Esophagus muscularis mucosa (tissue), 4 donors: ENCODE measurements around the gene RACGAP1. TPM values are rescaled to one million over a fixed set of nuclear protein-coding genes. Genes with fewer than 3 reads are reported as not detected.

Source experiments
- DNase-seq: peaks from one replicate; pipeline ENCODE4 v3.0.0-alpha.2; 2017; ENCODE audit errors: extremely low spot score
- H3K27ac ChIP-seq, 4 donors: fragments of 200-600 bp; sonication (generic); replicated peaks in 1 of 4; 1 replicate in 3 of 4; 2 replicates in 1 of 4; pipeline ENCODE4 v1.5.1; 2016 to 2019; ENCODE audit warnings: mild to moderate bottlenecking in 1 of 4
- H3K27me3 ChIP-seq, 4 donors: fragments of 200-600 bp; sonication (generic); one replicate each; pipeline versions ENCODE4 v1.5.1 to v1.6.0; 2016 to 2019
- H3K36me3 ChIP-seq, 4 donors: fragments of 200-600 bp; sonication (generic); one replicate each; pipeline ENCODE4 v1.5.1; 2016 to 2019
- H3K4me1 ChIP-seq, 4 donors: fragments of 200-600 bp; sonication (generic); one replicate each; pipeline ENCODE4 v1.5.1; 2016 to 2019
- H3K4me3 ChIP-seq, 4 donors: fragments of 200-600 bp; sonication (generic); 1 replicate in 2 of 4; 2 replicates in 2 of 4; pipeline ENCODE4 v1.5.1; 2016 to 2019; ENCODE audit warnings: mild to moderate bottlenecking in 4 of 4, moderate library complexity in 1 of 4
- H3K9me3 ChIP-seq, 4 donors: fragments of 200-600 bp; sonication (generic); 1 replicate in 3 of 4; 2 replicates in 1 of 4; pipeline ENCODE4 v1.5.1; 2016 to 2019
- EP300 ChIP-seq: sonication (generic); formaldehyde crosslinking; IDR thresholded peaks from one replicate; pipeline ENCODE4 v1.6.1; 2017; ENCODE audit warnings: antibody characterized with exemption
- POLR2A ChIP-seq: fragments of 450-650 bp; IDR thresholded peaks from one replicate; pipeline ENCODE4 v1.6.1; 2017; ENCODE audit warnings: antibody characterized with exemption, moderate library complexity, mild to moderate bottlenecking, low read depth
- POLR2AphosphoS5 ChIP-seq, 2 donors: sonication (generic); formaldehyde crosslinking; IDR thresholded peaks; one replicate each; pipeline ENCODE4 v1.6.1; 2017; ENCODE audit warnings: antibody characterized with exemption in 2 of 2
- WGBS: methylation state at CpG from one replicate; pipeline ENCODE4 v1.1.5; 2018; 5-methylcytosine and 5-hydroxymethylcytosine counted together
- intact Hi-C: fragments of 100-400 bp; cut with DNase I; formaldehyde crosslinking; loops from one replicate; pipeline ENCODE4 v1.15.1; 2023
- total RNA-seq, 4 donors: library from RNA; depleted of rRNA; stranded (reverse); fragments of >200 nt; gene quantifications; one replicate each; pipeline versions ENCODE4 v1.1.0 to v1.2.1, GENCODE V29; 2016
- TF ChIP-seq, protein P1 (sequence below), 3 experiments: fragments of 200-600 bp in 2 of 3; fragments of 450-650 bp in 1 of 3; sonication (generic) in 2 of 3; IDR thresholded peaks; one replicate each; pipeline ENCODE4 v1.5.1; 2017 to 2019; ENCODE audit warnings: antibody characterized with exemption in 3 of 3, mild to moderate bottlenecking in 2 of 3, moderate library complexity in 1 of 3

RACGAP1 gene
- total RNA-seq, 4 donors from 2014 or later: 10.5 to 13.3 (median 11.4) TPM

DNA sequence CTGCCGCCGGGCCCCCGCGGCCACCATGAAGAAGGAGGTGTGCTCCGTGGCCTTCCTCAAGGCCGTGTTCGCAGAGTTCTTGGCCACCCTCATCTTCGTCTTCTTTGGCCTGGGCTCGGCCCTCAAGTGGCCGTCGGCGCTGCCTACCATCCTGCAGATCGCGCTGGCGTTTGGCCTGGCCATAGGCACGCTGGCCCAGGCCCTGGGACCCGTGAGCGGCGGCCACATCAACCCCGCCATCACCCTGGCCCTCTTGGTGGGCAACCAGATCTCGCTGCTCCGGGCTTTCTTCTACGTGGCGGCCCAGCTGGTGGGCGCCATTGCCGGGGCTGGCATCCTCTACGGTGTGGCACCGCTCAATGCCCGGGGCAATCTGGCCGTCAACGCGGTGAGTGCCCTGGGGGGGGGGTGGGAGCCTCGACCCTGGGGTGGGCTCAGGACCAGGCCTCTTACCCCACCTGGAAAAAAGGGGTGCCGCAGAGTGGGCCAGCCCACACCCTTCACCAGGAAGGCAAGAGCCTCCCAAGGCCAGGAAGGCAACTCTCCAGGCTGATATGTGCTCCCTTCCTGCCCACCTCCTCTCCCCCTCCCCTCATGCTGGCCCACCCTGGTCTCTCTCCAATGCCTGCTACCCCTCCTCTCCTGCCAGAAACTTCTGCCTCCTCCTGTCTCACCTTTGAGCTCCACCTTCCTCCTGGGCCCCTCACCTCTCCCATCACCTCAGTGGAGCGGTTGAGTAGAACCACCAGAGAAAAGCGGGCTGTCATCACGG, 63.1 kb downstream of the RACGAP1 start:
- peaks cover 0 to 58% (median 24%) of the 10 kb centered on the region in 4 donors for H3K27me3 ChIP-seq
- TF ChIP-seq POLR2AphosphoS5 (IDR thresholded peaks at IDR 0.05): no peak
- no peak for TF ChIP-seq POLR2A
- TF ChIP-seq EP300: no peak
- TF ChIP-seq, protein P1, sequence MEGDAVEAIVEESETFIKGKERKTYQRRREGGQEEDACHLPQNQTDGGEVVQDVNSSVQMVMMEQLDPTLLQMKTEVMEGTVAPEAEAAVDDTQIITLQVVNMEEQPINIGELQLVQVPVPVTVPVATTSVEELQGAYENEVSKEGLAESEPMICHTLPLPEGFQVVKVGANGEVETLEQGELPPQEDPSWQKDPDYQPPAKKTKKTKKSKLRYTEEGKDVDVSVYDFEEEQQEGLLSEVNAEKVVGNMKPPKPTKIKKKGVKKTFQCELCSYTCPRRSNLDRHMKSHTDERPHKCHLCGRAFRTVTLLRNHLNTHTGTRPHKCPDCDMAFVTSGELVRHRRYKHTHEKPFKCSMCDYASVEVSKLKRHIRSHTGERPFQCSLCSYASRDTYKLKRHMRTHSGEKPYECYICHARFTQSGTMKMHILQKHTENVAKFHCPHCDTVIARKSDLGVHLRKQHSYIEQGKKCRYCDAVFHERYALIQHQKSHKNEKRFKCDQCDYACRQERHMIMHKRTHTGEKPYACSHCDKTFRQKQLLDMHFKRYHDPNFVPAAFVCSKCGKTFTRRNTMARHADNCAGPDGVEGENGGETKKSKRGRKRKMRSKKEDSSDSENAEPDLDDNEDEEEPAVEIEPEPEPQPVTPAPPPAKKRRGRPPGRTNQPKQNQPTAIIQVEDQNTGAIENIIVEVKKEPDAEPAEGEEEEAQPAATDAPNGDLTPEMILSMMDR (IDR thresholded peaks at IDR 0.05): no peak
- H3K4me1 ChIP-seq: peaks cover 9 to 32% (median 20%) of the 10 kb centered on the region in 4 donors
- H3K4me3 ChIP-seq: peak overlapping the region; percentile 48 to 58 (median 49)
- WGBS: 62% methylated on average over 22 of the region's 37 CpGs
- no peak overlapping the region for H3K27ac ChIP-seq
- H3K36me3 ChIP-seq: no peaks in the 10 kb centered on the region
- H3K9me3 ChIP-seq: no peaks in the 10 kb centered on the region
- no peak for DNase-seq
- intact Hi-C loops: loop anchor here (10.0 kb wide), 2 partner anchors 187 to 223 kb away; no protein-coding TSS in a partner anchor

DNA sequence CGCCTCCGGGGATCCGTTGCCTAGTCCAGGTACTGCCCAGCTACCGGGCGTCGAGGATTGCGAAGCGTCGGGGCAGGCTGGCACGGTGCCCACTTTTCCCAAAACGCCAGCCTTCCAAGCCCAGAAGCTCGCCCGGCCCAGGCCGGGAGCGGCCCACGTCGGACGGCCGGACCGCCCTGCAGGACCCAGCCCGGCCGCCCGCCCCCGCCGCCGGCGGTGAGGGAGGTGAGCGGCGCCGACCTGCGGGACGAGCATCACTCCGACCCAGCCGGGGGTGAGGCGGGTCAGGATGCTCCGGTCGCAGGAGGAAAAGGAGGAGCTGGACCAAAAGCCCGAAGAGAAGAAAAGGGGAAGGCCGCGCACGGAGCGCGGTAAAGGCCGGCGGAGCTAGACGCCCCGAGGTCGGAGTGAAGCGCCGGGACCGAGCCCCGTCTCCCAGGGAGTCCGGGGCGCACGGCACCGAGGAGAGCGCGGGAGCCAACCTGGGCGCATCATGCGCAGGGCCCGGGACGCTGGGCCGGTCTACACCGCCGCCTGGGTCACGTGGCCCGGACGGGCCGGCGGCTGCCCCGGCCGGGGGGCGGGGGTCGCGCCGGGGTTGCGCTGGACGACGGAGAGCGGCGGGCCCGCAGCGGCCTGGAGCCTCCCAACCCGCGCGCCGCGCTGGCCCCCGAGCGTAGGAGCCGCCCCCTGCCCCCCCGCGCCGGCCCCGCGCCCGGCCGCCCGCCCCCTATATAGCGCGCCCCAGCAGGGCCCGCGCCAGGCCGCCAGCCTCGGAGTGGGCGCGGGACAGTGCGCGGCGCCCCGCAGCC, 64.0 kb downstream of the RACGAP1 start, which contains the start of gene AQP5:
TSS of gene AQP5 (plus strand) at position 762 of the 812 bp plus-strand sequence. CDS start 146 bp downstream, outside the sequence.
- H3K27me3 ChIP-seq: peaks cover 0 to 67% (median 24%) of the 10 kb centered on the region in 4 donors
- peak within 1 kb of the TSS; percentile 48 to 58 (median 49) for H3K4me3 ChIP-seq
- H3K27ac ChIP-seq: no peak within 1 kb of the TSS
- H3K4me1 ChIP-seq: peaks cover 5 to 27% (median 16%) of the 10 kb centered on the region in 4 donors
- TF ChIP-seq EP300 (no peak), POLR2A (no peak), POLR2AphosphoS5 (IDR thresholded peaks at IDR 0.05) (no peak)
- TF ChIP-seq, protein P1 (IDR thresholded peaks at IDR 0.05): no peak
- no peak for DNase-seq
- intact Hi-C loops: loop anchor here (10.0 kb wide), 2 partner anchors 187 to 223 kb away; no protein-coding TSS in a partner anchor
- H3K36me3 ChIP-seq: no peaks in the 10 kb centered on the region
- no peaks in the 10 kb centered on the region for H3K9me3 ChIP-seq
- 1% methylated on average over 34 of the region's 111 CpGs for WGBS

DNA sequence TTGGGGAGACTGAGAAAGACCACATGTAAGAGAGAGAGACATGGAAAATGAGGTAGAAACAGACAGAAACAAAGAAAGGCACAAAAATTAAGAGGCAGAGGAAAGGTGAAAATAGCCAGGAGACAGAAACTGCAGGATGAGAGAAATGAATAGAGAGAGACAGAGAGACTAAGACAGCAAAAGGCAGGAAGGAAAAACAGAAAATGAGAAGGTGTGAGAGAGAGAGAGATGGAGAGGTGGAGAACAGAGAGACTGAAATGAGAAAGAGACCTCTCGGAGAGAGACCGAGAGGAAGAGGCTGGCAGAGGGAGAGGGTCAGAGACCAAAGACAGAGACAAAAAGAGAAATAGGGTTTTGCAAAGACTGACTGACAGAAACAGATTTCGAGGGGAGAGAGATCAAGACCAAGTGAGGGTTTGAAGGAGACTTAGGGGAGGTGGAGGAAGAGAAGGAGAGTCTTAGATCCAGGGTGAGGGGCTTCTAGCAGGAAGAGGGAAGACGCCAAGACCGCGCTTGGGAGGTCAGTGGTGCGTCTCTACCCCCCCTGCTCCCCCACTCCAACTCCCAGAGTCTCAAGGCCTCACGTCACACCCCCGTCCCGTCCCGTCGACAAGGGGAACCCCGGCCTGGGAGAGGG, 64.7 kb downstream of the RACGAP1 start:
- TF ChIP-seq POLR2AphosphoS5 (IDR thresholded peaks at IDR 0.05) (no peak), POLR2A (no peak), EP300 (no peak)
- TF ChIP-seq, protein P1 (IDR thresholded peaks at IDR 0.05): no peak
- intact Hi-C loops: loop anchor here (10.0 kb wide), 2 partner anchors 186 to 224 kb away; no protein-coding TSS in a partner anchor
- H3K4me3 ChIP-seq: peak overlapping the region; percentile 48 to 58 (median 49)
- DNase-seq: no peak
- H3K9me3 ChIP-seq: no peaks in the 10 kb centered on the region
- H3K27ac ChIP-seq: no peak overlapping the region
- WGBS: 63% methylated on average over 7 of the region's 13 CpGs
- H3K36me3 ChIP-seq: no peaks in the 10 kb centered on the region
- peaks cover 0 to 74% (median 26%) of the 10 kb centered on the region in 4 donors for H3K27me3 ChIP-seq
- peaks cover 5 to 28% (median 16%) of the 10 kb centered on the region in 4 donors for H3K4me1 ChIP-seq

DNA sequence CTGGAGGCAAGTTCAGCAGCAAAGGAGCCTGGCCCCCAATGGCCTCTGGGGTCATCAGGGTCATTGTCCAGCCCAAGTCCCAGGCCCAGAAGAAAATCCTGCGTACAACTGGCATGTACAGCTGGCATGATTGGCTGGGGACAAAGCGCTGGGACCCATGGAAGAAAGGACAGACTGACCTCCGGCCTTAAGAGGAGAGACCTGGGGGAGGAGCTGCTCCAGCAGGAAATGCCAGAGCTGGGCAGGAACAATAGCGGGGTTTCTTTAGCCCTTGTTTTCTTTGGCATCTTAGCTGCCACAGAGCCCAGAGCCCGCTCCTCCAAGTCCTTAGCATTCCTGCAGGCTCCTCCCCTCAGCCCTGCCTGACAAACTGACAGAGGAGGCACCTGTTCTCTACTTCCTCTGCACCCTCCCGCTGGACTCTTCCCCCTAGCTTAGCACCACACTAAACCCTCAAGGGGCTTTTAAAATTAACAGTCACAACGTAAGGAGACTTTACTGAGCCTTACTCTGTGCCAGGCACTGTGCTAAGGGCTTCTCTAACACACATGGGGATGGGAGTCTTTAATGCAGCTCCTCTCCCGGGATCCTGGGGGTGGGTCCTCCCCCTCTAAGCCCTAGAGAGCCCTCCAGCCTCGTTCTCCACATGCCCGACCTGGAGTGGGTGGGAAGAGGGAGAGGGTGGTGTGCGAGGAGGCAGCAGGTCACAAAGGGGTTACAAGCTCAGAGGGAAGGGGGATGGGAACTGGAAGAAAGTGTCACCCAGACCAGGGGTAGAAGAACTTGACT, 65.4 kb downstream of the RACGAP1 start:
- Histone ChIP-seq H3K4me3 (no peak overlapping the region), H3K36me3 (no peaks in the 10 kb centered on the region), H3K9me3 (no peaks in the 10 kb centered on the region), H3K4me1 (peaks cover 5 to 36% (median 18%) of the 10 kb centered on the region in 4 donors), H3K27ac (no peak overlapping the region), H3K27me3 (peaks cover 0 to 77% (median 34%) of the 10 kb centered on the region in 4 donors)
- intact Hi-C loops: loop anchor here (10.0 kb wide), 2 partner anchors 185 to 225 kb away; no protein-coding TSS in a partner anchor
- TF ChIP-seq POLR2AphosphoS5 (IDR thresholded peaks at IDR 0.05) (no peak), EP300 (no peak), POLR2A (no peak)
- TF ChIP-seq, protein P1 (IDR thresholded peaks at IDR 0.05): no peak
- WGBS: 45% methylated on average over 11 of the region's 11 CpGs
- DNase-seq: no peak
